22Rv1 (cell line): ENCODE results near the gene DPM3.

Source experiments
- H3K27ac ChIP-seq: fragments of 450-650 bp; 2 replicates; pipeline ENCODE4 v1.5.1; 2017
- ZFX ChIP-seq: fragments of 450-650 bp; IDR thresholded peaks from 2 replicates; pipeline ENCODE4 v1.6.1; 2017; ENCODE audit warnings: antibody characterized with exemption, borderline replicate concordance
- TF ChIP-seq, protein P1 (sequence below): fragments of 450-650 bp; IDR thresholded peaks from 2 replicates; pipeline ENCODE4 v1.5.1; 2017; ENCODE audit warnings: mild to moderate bottlenecking

The DPM3 gene

DNA sequence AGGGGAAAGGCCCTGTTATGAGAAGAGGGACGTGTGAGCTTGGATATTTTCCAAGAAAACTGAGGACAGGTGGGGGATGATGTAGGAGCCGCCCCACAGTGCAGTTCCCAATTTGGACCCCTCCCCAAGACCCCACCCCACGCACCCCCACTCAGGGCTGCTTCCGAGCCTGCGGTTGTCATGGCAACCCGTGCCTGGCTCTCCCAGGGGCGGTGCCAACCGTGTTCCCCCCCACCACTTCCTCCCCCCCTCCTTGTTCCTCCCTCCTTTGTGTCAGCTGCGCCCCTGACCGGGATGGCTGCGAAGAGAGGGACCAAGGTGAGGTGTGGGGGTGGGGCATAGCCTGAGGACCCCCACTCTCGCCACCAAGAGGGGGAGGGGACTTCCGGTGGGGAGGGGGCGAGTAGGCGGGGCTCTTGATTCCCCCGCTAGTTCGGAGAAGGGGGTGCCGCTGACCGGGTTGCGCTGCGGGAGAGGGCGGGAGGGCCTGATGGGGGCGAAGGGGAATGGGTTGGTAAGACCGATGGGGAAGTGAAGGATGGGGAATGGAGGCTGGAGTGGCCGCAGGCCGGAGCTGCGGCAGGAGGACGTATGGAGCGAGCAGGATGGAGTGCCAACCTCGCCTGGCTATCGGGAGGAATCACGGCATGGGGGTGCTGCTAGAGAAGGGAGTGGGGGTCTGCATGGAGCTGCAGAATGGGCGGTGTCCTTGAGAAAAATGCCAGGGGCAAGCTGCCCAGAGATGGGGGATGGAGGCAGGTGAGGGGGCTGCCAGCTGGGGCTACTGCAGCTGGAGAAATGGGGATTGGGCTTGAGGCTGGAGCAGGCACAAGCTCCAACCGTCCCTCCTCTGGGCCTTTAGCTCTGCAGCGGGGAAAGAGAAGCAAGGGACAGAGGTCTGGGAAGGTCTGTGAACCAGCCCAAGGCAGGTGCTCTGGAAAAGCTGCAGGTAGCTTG, 34.3 kb upstream of the DPM3 start:
- H3K27ac ChIP-seq: peak overlapping the region; percentile 87
- no peak for TF ChIP-seq ZFX
- TF ChIP-seq, protein P1, sequence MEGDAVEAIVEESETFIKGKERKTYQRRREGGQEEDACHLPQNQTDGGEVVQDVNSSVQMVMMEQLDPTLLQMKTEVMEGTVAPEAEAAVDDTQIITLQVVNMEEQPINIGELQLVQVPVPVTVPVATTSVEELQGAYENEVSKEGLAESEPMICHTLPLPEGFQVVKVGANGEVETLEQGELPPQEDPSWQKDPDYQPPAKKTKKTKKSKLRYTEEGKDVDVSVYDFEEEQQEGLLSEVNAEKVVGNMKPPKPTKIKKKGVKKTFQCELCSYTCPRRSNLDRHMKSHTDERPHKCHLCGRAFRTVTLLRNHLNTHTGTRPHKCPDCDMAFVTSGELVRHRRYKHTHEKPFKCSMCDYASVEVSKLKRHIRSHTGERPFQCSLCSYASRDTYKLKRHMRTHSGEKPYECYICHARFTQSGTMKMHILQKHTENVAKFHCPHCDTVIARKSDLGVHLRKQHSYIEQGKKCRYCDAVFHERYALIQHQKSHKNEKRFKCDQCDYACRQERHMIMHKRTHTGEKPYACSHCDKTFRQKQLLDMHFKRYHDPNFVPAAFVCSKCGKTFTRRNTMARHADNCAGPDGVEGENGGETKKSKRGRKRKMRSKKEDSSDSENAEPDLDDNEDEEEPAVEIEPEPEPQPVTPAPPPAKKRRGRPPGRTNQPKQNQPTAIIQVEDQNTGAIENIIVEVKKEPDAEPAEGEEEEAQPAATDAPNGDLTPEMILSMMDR: no peak

DNA sequence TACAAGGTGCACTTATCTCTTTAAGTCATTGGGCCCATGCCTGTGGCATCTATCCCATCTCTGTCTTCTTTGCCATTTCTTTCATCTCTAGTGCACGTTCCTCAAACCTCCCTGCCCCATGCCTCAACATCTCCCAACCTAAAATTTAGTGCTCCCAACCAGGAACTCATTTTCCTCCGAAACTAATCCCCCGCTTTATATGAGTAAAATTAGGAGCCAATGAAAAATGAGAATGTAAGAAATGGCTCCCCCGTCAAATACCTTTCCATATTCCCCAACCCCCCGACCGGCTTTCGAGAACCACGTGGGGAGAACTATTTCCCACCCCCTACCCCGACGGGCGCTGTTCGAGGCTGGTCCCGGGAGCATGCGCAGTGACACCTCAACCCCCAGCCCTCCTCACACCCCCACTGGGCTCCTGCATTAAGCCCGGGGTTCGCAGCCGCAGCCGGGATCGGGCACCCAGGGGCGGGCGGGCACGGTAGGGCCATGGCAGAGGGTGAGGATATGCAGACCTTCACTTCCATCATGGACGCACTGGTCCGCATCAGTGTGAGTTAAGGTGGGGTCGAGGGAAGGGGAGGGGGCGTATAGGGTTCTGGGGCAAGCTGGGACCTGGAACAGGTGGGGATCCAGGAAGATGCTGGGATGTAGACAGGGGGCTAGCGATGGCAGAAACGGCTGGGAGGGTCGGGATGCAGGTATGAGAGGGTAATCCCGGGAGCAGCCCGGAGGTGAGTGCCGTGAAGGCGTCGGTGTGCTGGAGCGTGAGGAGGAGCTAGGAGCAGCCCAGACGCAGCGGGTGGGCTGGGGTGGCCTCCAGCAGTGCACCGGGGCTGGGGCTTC, 33.4 kb upstream of the DPM3 start, which contains the start of gene TRIM46:
TSS of gene TRIM46 (plus strand) at position 372 of the 846 bp plus-strand sequence. CDS start at position 490, 118 bp downstream.
- TF ChIP-seq, protein P1: peak; percentile 78
- TF ChIP-seq ZFX: no peak
- peak within 1 kb of the TSS; percentile 87 for H3K27ac ChIP-seq

DNA sequence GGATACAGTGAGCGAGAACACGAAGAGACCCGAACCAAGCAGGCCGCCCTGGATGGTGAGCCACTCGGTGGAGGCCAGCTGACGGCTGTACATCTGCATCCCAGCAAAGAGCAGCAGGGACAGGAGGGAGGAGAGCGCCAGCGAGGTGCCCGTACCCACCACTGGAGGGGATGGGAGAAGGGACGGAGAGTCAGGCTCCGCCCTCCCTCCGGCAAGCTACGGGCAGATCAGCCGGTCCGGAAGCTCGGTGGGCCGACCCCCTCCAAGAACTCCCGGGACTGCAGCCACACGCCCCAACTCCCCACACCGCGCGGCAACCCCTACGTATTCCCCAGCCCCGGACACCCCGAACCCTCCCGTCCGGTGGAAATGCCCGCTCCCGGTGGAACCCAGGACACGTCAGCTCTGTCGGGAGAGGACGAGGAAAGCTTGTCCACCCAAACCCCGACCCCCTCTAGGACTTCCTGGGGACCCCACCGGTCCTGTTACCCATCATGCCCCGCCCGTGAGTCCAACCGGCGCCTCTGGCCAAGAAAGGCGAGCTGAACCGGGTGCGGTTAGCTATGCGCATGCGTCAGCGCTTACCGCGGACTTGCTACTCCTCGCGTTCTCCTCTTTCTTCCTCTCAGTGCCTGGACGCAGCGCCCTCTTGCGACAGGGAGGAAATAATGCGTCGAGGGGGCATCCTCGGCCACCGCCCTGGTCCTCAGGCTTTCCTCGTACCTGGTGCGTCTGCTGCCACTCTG, 32.6 kb upstream of the DPM3 start, which contains the start of gene KRTCAP2:
TSS of gene KRTCAP2 (minus strand) at position 573 of the 746 bp plus-strand sequence. CDS start at position 493, 80 bp downstream.
- TF ChIP-seq, protein P1: peak; percentile 100
- no peak for TF ChIP-seq ZFX
- peak within 1 kb of the TSS; percentile 87 for H3K27ac ChIP-seq

DNA sequence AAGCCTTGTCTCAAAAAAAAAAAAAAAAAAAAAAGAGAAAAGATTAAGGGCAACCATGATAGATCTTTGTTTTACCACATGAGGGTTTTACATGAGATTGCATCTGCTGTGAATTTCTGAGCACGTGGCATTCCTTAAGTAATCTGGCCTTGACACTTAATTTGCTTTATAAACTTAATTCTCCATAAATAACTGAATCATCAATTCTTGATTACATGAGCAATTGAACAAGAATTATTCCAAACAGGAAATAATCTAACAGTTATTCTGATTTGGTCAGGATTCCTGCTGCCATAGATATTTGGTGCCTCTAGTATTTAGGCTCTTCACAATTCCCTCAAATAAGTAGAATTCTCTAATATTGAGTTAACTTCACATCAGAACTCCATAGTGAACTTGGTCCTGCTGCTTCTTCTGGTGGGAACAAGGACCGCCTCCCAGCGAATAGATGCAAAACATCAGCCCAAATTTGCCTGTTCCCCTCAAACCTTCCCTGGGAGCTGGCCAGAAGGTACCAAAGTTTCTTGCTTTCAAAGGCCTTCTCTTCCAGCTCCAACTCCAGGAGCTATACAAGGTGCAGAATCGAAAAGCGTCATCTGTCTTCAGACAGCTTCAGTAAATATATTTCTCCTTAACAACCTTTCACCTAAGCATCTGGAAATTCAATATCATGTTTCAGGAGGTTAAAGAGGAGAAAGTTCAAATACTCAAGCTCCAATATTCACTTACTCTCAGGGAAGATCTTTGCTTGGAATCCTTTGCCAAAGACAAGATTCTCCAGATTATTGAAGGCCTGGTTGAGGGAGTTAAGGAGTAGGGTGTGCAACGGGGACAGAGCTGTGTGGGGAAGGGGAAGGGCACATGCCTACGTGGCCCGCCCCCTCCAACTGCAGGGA, 31.8 kb upstream of the DPM3 start:
- peak overlapping the region; percentile 87 for H3K27ac ChIP-seq
- no peak for TF ChIP-seq ZFX
- TF ChIP-seq, protein P1: no peak

DNA sequence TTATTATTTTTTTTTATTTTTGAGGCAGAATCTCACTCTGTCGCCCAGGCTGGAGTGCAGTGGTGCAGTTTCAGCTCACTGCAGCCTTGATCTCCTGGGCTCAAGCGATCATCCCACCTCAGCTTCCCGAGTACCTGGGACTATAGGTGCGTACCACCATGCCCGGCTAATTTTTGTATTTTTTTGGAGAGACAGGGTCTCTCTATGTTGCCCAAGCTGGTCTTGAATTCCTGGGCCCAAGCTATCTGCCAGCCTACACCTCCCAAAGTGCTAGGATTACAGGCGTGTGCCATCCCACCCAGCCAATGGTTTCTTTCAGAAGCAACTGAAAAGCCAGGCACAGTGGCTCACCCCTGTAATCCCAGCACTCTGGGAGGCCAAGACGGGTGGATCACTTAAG, 30.5 kb upstream of the DPM3 start:
- TF ChIP-seq, protein P1: no peak
- TF ChIP-seq ZFX: no peak

More for the DNA sequence above, 30.5 kb upstream of the DPM3 start:
- no peak overlapping the region for H3K27ac ChIP-seq
